ENCODE data around the gene KLHL25. TPM values are rescaled to one million over a fixed set of nuclear protein-coding genes. Genes with fewer than 3 reads are reported as not detected.

Gene KLHL25
- total and polyA plus RNA-seq, 2 experiments from 2014 or later, result 3.7 to 10.0 TPM

- Histone ChIP-seq H3K4me2 (no peak overlapping the region), H4K20me1 (ENCODE audit: insufficient read depth, poor library complexity, severe bottlenecking) (peaks cover 7% of the 10 kb centered on the region), H2AFZ (no peak overlapping the region), H3K27me3 (no peaks in the 10 kb centered on the region), H3K4me3 (no peak overlapping the region), H3K9me3 (ENCODE audit: low read depth) (no peaks in the 10 kb centered on the region), H3K36me3 (replicated peaks; ENCODE audit: insufficient read depth, low read depth) (no peaks in the 10 kb centered on the region), H3K27ac (no peak overlapping the region), H3K4me1 (ENCODE audit: insufficient read depth) (no peaks in the 10 kb centered on the region), H3K79me2 (peaks cover 93% of the 10 kb centered on the region), H3K9me2 (replicated peaks; ENCODE audit: insufficient read depth) (no peaks in the 10 kb centered on the region)
- DNase-seq (ENCODE audit: low spot score), result no peak
- 91% methylated on average over 18 of the region's 18 CpGs for WGBS (ENCODE audit: low lambda C conversion rate, missing lambda C conversion rate)
- TF ChIP-seq EZH2 (IDR thresholded peaks at IDR 0.05; ENCODE audit: borderline replicate concordance) (no peak), EZH2phosphoT487 (IDR thresholded peaks at IDR 0.05; ENCODE audit: low read depth, severe bottlenecking, unreplicated experiment) (no peak), CTCF (IDR thresholded peaks at IDR 0.05; ENCODE audit: poor library complexity) (no peak)
These were observed 17.2 kb downstream of the KLHL25 start for GRCh38 chr15:85777250-85778106.

- Histone ChIP-seq H3K4me2 (no peak overlapping the region), H4K20me1 (ENCODE audit: insufficient read depth, poor library complexity, severe bottlenecking) (peaks cover under 1% of the 10 kb centered on the region), H3K36me3 (replicated peaks; ENCODE audit: insufficient read depth, low read depth) (no peaks in the 10 kb centered on the region), H2AFZ (no peak overlapping the region), H3K9me3 (ENCODE audit: low read depth) (no peaks in the 10 kb centered on the region), H3K79me2 (peaks cover 81% of the 10 kb centered on the region), H3K4me3 (no peak overlapping the region), H3K4me1 (ENCODE audit: insufficient read depth) (no peaks in the 10 kb centered on the region), H3K9me2 (replicated peaks; ENCODE audit: insufficient read depth) (no peaks in the 10 kb centered on the region), H3K27me3 (no peaks in the 10 kb centered on the region), H3K27ac (no peak overlapping the region)
- TF ChIP-seq EZH2phosphoT487 (IDR thresholded peaks at IDR 0.05; ENCODE audit: low read depth, severe bottlenecking, unreplicated experiment) (no peak), CTCF (IDR thresholded peaks at IDR 0.05; ENCODE audit: poor library complexity) (no peak), EZH2 (IDR thresholded peaks at IDR 0.05; ENCODE audit: borderline replicate concordance) (no peak)
- WGBS (ENCODE audit: low lambda C conversion rate, missing lambda C conversion rate), result 96% methylated on average over 10 of the region's 10 CpGs
- no peak for DNase-seq (ENCODE audit: low spot score)
These were observed 20.8 kb downstream of the KLHL25 start for GRCh38 chr15:85773970-85774369.

- Histone ChIP-seq H3K4me3 (no peak overlapping the region), H3K4me1 (ENCODE audit: insufficient read depth) (no peaks in the 10 kb centered on the region), H3K27ac (no peak overlapping the region), H3K9me3 (ENCODE audit: low read depth) (no peaks in the 10 kb centered on the region), H2AFZ (no peak overlapping the region), H4K20me1 (ENCODE audit: insufficient read depth, poor library complexity, severe bottlenecking) (no peaks in the 10 kb centered on the region), H3K79me2 (peaks cover 74% of the 10 kb centered on the region), H3K36me3 (replicated peaks; ENCODE audit: insufficient read depth, low read depth) (no peaks in the 10 kb centered on the region), H3K9me2 (replicated peaks; ENCODE audit: insufficient read depth) (no peaks in the 10 kb centered on the region), H3K4me2 (no peak overlapping the region), H3K27me3 (no peaks in the 10 kb centered on the region)
- WGBS (ENCODE audit: low lambda C conversion rate, missing lambda C conversion rate), result 90% methylated on average over 11 of the region's 12 CpGs
- no peak for DNase-seq (ENCODE audit: low spot score)
- no peak for TF ChIP-seq EZH2phosphoT487 (IDR thresholded peaks at IDR 0.05; ENCODE audit: low read depth, severe bottlenecking, unreplicated experiment)
- TF ChIP-seq EZH2 (IDR thresholded peaks at IDR 0.05; ENCODE audit: borderline replicate concordance), result no peak
- TF ChIP-seq CTCF (IDR thresholded peaks at IDR 0.05; ENCODE audit: poor library complexity), result no peak
These were observed 21.5 kb downstream of the KLHL25 start for GRCh38 chr15:85773249-85773648.

Measured in hepatocyte (in vitro differentiated cells).